OCI-LY1 (cell line): ENCODE results near the gene GABRA5.

Experiments
- H2AFZ ChIP-seq: fragments of 200-600 bp; sonication (generic), shearing (Covaris generic); 2 replicates; pipeline ENCODE4 v1.6.0; 2014; ENCODE audit warnings: antibody characterized with exemption, mild to moderate bottlenecking, low read length
- H3F3A ChIP-seq: fragments of 200-600 bp; sonication (generic), shearing (Covaris generic); 2 replicates; pipeline ENCODE4 v1.6.0; 2014; ENCODE audit warnings: mild to moderate bottlenecking, antibody characterized with exemption, low read length, moderate library complexity; ENCODE audit not compliant: insufficient read depth
- H3K27ac ChIP-seq: fragments of 200-600 bp; sonication (generic); 2 replicates; pipeline ENCODE4 v1.5.1; 2014; ENCODE audit warnings: low read length, mixed run types, mild to moderate bottlenecking, low read depth; ENCODE audit not compliant: poor library complexity, severe bottlenecking
- H3K27me3 ChIP-seq: fragments of 200-600 bp; sonication (generic); 2 replicates; pipeline ENCODE4 v1.6.0; 2014; ENCODE audit warnings: antibody characterized with exemption, mild to moderate bottlenecking, low read length, moderate library complexity; ENCODE audit not compliant: insufficient read depth
- H3K36me3 ChIP-seq: fragments of 200-600 bp; sonication (generic); 2 replicates; pipeline ENCODE4 v1.6.1; 2014; ENCODE audit warnings: mild to moderate bottlenecking, antibody characterized with exemption, low read length, moderate library complexity, mixed read lengths; ENCODE audit not compliant: insufficient read depth
- H3K4me1 ChIP-seq: fragments of 200-600 bp; sonication (generic); 2 replicates; pipeline ENCODE4 v1.5.1; 2014; ENCODE audit warnings: mild to moderate bottlenecking, low read length, moderate library complexity; ENCODE audit not compliant: insufficient read depth, severe bottlenecking
- H3K4me2 ChIP-seq: fragments of 200-600 bp; sonication (generic), shearing (Covaris generic); 2 replicates; pipeline ENCODE4 v1.6.1; 2014; ENCODE audit warnings: low read length
- H3K4me3 ChIP-seq: fragments of 200-600 bp; sonication (generic); 2 replicates; pipeline ENCODE4 v1.5.1; 2014; ENCODE audit warnings: low read length, low read depth, mild to moderate bottlenecking, mixed read lengths; ENCODE audit not compliant: poor library complexity, severe bottlenecking
- H3K79me2 ChIP-seq: fragments of 200-600 bp; shearing (Covaris generic); 2 replicates; pipeline ENCODE4 v1.6.1; 2016; ENCODE audit warnings: mixed run types, low read length, mixed read lengths; ENCODE audit not compliant: insufficient read depth
- H3K9ac ChIP-seq: fragments of 200-600 bp; sonication (generic), shearing (Covaris generic); 2 replicates; pipeline ENCODE4 v1.6.1; 2014; ENCODE audit warnings: mild to moderate bottlenecking, low read length, mixed read lengths
- H3K9me2 ChIP-seq: fragments of 200-600 bp; sonication (generic), shearing (Covaris generic); 2 replicates; pipeline ENCODE4 v1.6.1; 2014; ENCODE audit warnings: low read depth, mild to moderate bottlenecking, low read length, mixed read lengths
- H3K9me3 ChIP-seq: fragments of 200-600 bp; shearing (Covaris generic); 2 replicates; pipeline ENCODE4 v1.6.1; 2014; ENCODE audit warnings: low read length, mixed read lengths
- H4K20me1 ChIP-seq: fragments of 200-600 bp; sonication (generic), shearing (Covaris generic); 2 replicates; pipeline ENCODE4 v1.6.0; 2016; ENCODE audit warnings: mild to moderate bottlenecking, low read length; ENCODE audit not compliant: insufficient read depth
- CTCF ChIP-seq: fragments of 200-600 bp; sonication (generic), shearing (Covaris generic); IDR thresholded peaks from 2 replicates; pipeline ENCODE4 v1.5.1; 2017; ENCODE audit warnings: mild to moderate bottlenecking, antibody characterized with exemption, low read length, moderate library complexity, mixed read lengths
- EZH2 ChIP-seq: fragments of 200-600 bp; sonication (generic), shearing (Covaris generic); IDR thresholded peaks from 2 replicates; pipeline ENCODE4 v1.8.0; 2017; ENCODE audit warnings: borderline replicate concordance, mixed run types, mild to moderate bottlenecking, antibody characterized with exemption, low read length, moderate library complexity, mixed read lengths

Gene GABRA5

DNA sequence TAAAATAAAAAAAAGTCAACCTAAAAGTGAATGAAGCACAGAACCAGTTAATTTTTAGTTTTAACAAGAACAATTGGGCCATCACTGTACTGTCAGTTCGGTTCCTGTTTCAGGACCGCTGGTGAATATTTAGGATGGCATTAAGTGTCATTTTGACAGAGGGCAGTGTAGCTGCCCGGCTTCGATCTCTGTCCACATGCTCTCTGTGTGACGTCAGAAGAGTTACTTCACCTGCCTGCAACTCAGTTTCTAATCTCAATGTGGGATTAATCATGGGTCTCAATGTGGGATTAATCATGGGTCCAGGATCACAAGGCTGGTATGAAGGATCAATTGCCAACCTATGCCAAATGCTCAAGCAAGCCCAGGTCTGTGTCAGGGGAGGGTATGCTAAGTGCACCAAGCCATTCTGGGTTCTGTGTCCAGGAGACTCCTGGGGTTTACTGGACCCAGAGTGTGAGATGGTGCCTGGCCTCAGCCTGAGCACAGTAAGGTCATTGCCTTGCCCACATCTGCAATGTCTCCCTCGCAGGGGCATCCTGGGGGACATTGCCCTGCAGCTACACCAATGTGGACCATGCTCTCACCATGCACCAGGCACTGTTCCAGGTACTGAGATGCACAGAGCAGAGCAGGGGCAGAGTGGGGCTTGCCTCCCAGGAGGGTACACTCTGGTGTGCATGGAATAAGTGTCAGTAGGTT is 8.1 kb downstream of the GABRA5 start:
- H3K79me2 ChIP-seq: no peaks in the 10 kb centered on the region
- no peaks in the 10 kb centered on the region for H3K9me3 ChIP-seq
- H4K20me1 ChIP-seq: no peaks in the 10 kb centered on the region
- no peaks in the 10 kb centered on the region for H3F3A ChIP-seq
- no peaks in the 10 kb centered on the region for H3K9me2 ChIP-seq
- no peak overlapping the region for H3K9ac ChIP-seq
- H3K27ac ChIP-seq: no peak overlapping the region
- no peaks in the 10 kb centered on the region for H3K4me1 ChIP-seq
- no peak overlapping the region for H2AFZ ChIP-seq
- H3K36me3 ChIP-seq: no peaks in the 10 kb centered on the region
- no peak overlapping the region for H3K4me2 ChIP-seq
- H3K27me3 ChIP-seq: no peaks in the 10 kb centered on the region
- no peak for TF ChIP-seq CTCF
- TF ChIP-seq EZH2: no peak
- H3K4me3 ChIP-seq: no peak overlapping the region

DNA sequence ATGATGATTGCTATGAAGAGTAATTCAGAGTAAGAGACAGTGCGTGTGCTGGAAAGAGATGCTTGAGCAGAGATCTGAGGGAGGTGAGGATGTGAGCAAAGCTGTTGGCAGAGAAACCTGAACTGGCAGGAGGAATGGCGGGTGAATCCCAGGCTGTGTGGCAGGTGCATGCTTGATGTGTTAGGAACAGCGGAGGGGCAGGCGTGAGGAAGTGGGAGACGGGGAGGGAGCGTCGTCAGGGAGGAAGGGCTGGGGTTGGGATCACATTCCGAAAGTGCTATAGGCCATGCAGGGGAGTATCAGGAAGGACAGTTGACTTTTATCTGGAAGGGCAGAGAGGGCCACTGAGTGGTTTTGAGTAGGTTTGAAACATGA is 8.6 kb downstream of the GABRA5 start:
- no peak overlapping the region for H3K4me2 ChIP-seq
- H3K79me2 ChIP-seq: no peaks in the 10 kb centered on the region
- H3K27me3 ChIP-seq: no peaks in the 10 kb centered on the region
- no peaks in the 10 kb centered on the region for H3F3A ChIP-seq
- no peaks in the 10 kb centered on the region for H4K20me1 ChIP-seq
- H3K36me3 ChIP-seq: no peaks in the 10 kb centered on the region
- no peak for TF ChIP-seq CTCF
- TF ChIP-seq EZH2: no peak
- H3K9me2 ChIP-seq: no peaks in the 10 kb centered on the region
- H3K27ac ChIP-seq: no peak overlapping the region
- H3K4me3 ChIP-seq: no peak overlapping the region
- H3K9me3 ChIP-seq: no peaks in the 10 kb centered on the region
- H2AFZ ChIP-seq: no peak overlapping the region
- no peak overlapping the region for H3K9ac ChIP-seq
- H3K4me1 ChIP-seq: no peaks in the 10 kb centered on the region

DNA sequence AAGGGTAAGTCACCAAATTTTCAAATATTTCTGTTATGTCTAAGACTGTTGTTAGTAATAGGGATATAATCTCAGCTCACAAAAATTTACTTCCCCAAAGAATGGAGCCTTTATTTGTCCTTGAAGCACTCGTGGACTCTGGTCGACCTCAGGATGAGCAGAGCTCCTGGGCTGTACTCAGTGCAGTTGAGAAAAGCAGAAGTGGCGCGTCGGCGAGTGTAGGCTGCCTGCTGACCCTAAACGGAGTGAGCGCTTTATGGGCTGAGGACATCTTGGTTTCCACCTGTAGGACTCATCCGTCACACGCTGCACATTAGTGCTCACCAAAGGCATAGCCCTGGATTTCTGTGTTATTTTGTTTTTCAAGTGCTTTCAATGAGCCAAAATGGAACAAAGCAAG is 11.0 kb downstream of the GABRA5 start:
- Histone ChIP-seq H3K79me2 (no peaks in the 10 kb centered on the region), H3F3A (no peaks in the 10 kb centered on the region), H3K36me3 (no peaks in the 10 kb centered on the region), H3K4me3 (no peak overlapping the region), H3K4me1 (no peaks in the 10 kb centered on the region), H3K27me3 (no peaks in the 10 kb centered on the region), H3K4me2 (no peak overlapping the region), H2AFZ (no peak overlapping the region), H3K27ac (no peak overlapping the region), H3K9ac (no peak overlapping the region), H3K9me2 (no peaks in the 10 kb centered on the region), H3K9me3 (no peaks in the 10 kb centered on the region), H4K20me1 (no peaks in the 10 kb centered on the region)
- TF ChIP-seq CTCF: no peak
- no peak for TF ChIP-seq EZH2
